T47D (cell line): Measurements from ENCODE around the gene KDM4B.

Source experiments
- DNase-seq, 2 experiments: peaks; one replicate each; pipeline versions ENCODE4 v3.0.0 to v3.0.0-alpha.2; 2011 to 2012; ENCODE audit warnings: low read depth in 1 of 2, low spot score in 1 of 2
- JUND ChIP-seq: IDR thresholded peaks from 2 replicates; pipeline ENCODE4 v1.6.1; 2012; ENCODE audit warnings: low read depth
- in situ Hi-C: cut with HindIII; loops from 2 replicates; pipeline ENCODE4 v1.10.0; 2016; ENCODE audit warnings: low sequenced_read_pairs, low pct_unique_long_range_greater_than_20kb

The KDM4B gene

DNA sequence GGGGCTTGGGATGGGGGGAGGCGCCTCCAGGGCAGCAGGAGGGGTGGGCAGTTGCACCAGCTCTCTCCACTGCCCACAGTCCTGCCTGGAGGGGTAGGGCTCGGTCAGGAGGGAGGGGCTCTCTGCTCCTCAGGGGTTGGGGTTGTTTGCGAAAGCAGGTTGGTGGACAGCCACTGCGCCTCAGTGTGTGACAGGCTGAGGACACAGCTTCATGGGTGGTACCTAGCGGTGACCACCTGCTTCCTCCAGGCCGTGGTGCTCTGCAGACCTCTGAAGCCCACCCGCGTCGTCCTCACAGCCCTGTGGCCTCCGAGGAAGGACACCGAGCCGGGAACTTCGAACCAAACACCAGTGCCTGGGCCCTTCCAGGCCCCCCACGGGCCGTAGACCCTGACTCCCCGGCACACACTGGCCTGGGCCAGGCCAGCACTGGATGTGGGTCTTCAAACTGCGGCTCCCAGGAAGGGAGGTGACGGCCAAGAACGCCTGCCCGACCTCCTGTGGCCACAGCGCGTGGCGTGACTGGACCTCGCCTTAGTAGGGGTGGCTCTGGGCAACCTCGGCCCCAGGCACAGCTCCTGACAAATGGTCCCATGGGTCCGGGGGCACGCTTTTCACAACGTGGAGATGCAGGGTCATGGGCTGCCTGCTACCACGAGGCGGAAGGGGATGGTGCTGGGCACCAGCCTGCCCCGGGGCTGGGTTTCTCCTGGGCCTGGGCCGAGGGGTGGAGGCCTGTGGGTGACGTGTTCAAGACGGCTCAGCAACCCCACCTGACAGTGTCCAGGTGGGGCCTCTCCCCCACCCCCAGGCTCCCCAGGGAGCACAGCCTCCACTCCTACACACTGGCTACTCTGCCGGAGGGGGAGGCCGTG lies 173.2 kb downstream of the KDM4B start:
- TF ChIP-seq JUND: no peak
- DNase-seq: no peak
- in situ Hi-C loops: no loop called here

DNA sequence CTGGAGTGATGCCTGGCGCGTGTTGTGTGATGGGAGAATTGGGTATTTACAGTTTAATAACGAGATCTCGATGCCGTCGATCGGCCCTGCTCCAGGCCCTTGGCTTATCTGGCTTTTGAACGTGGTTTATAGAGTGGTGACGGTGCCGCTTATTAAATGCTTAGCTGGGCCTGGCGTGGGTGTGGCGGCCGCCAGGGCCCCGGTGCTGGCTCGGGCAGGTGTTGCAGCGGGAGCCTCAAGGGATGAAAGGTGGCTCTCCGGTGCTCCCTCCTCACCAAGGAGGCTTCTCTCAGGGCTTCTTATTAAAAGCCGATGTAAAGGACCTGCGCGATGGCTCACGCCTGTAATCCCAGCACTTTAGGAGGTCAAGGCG lies 173.8 kb downstream of the KDM4B start:
- DNase-seq: no peak
- no peak for TF ChIP-seq JUND
- in situ Hi-C loops: no loop called here

DNA sequence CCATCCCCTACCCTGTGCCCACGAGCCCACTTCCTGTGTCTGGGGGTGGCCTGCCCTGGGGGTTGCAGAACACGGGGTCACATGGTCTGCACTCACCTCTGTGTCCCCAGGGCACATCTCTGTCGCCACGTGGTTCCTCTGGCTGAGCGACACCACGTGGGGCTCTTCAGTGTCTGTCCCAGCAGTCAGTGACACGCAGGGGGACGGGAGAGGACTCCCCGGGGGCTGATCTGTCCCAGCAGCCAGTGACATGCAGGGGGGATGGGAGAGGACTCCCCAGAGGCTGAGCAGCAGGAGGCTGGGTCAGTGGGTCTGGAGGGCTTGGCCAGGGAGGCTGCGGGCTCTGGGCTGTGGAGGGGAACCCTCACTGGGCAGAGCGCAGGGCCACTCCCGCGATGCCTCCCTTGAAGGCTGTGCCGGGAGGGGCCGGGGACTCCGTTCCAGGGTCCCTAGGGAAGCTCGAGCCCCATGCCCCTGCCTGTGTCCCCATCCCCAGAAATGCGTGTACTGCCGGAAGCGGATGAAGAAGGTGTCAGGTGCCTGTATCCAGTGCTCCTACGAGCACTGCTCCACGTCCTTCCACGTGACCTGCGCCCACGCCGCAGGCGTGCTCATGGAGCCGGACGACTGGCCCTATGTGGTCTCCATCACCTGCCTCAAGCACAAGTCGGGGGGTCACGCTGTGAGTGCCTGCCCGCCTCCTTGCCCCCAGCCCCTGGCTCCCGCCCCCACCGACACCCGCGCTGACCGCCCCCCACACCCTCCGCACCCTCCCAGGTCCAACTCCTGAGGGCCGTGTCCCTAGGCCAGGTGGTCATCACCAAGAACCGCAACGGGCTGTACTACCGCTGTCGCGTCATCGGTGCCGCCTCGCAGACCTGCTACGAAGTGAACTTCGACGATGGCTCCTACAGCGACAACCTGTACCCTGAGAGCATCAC lies 174.8 kb downstream of the KDM4B start:
- in situ Hi-C loops: no loop called here

DNA sequence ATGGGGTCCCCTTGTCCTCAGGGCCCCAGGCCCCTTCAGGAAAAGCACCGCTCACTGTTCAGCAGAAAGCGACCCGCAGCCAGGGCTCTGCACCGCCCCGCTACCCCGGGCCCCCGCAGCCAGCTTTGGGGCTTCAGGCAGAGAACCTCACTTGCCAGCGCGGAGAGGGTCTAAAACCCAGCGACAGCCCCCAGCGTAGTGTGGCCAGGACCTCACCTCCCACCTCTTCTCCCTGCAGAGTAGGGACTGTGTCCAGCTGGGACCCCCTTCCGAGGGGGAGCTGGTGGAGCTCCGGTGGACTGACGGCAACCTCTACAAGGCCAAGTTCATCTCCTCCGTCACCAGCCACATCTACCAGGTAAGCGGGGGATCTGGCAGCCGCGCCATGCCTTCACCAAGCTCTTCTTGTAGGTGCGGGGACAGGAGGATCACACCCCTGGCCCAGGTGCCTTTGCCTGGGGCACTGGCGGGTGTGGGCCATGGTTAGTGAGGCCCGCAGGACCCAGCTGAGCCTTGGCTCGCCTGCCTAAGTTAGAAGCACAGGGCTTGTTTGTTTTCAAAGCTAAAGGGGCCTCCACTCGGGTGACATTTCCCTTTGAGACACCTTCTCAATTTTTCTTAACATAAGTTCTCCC lies 175.7 kb downstream of the KDM4B start:
- DNase-seq: no peak
- in situ Hi-C loops: no loop called here
- no peak for TF ChIP-seq JUND

More for the DNA sequence above, 174.8 kb downstream of the KDM4B start:
- no peak for DNase-seq
- no peak for TF ChIP-seq JUND

DNA sequence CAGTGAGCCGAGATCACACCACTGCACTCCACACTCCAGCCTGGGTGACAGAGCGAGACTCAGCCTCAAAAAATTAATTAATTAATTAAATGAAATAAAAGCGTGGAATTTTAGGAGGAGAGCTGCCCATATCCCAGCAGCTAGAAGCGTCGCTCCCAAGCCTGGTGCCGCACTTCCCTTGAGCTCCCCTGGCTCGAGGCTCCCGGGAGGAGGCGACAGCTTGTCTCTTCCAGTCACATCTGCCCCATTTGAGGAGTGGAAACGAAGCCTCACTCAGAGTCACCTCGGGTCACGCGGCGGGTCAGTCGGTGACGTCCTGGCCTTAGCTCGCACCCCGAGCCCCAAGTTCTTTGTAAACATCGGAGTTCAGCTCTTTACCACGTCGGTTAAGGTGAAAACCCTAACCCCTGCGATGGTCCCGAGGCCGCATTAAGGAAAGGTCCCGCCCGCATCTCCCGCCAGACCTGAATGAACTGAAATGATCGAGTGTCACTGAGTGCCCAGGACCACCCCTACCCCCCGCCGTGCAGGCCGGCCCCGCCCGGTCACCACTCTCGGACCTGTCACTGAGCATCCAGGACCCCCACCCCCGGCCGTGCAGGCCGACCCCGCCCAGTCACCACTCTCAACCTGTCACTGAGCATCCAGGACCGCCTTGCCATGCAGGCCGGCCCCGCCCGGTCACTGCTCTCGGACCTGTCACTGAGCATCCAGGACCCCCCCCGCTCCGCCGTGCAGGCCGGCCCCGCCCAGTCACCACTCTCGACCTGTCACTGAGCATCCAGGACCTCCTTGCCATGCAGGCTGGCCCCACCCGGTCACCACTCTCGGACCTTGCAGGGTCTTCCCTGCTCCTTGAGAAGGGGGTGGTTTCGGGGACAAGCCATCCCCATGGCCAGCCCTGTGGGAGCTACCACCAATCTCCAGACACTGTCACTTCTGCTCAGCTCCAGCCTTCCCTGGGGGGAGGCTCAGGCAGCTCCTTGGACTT lies 176.9 kb downstream of the KDM4B start:
- in situ Hi-C loops: no loop called here
- no peak for DNase-seq
- TF ChIP-seq JUND: no peak

DNA sequence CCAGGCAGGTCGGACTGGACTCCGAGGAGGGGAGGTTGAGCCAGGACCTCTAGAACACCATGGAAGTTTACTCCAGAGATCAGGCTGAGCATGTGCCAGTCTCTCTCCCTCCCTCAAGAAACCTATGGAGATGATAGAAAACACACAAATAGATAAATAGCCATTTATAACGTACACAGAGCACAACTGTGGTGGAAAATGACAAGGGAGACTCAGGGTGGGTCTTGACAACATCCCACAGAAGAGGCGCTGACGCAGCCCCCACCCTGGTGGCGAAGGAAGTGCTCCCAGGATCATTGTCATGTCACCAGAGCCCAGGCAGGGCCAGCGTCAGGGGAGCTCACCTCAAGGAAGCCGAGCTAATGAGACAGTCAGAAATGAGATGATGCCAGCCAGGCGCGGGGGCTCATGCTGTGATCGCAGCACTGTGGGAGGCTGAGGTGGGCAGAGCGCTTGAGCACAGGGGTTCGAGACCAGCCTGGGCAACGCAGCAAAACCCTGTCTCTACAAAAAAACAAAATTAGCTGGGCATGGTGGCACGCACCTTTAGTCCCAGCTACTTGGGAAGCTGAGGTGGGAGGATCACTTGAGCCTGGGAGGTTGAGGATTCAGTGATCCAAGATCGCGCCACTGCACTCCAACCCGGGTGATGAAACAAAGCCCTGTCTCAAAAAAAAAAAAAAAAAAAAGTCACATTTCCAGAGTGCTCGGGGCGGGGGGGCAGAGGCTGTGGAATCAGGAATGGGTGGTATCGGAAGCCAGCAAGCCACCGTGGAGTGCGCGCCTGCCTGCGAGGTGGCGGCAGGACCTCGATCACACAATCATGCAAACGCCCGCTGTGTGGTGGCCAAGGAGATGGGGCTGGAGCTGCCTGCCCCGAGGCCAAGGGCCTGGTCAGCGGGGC lies 178.4 kb downstream of the KDM4B start:
- no peak for TF ChIP-seq JUND
- DNase-seq: no peak
- in situ Hi-C loops: no loop called here

DNA sequence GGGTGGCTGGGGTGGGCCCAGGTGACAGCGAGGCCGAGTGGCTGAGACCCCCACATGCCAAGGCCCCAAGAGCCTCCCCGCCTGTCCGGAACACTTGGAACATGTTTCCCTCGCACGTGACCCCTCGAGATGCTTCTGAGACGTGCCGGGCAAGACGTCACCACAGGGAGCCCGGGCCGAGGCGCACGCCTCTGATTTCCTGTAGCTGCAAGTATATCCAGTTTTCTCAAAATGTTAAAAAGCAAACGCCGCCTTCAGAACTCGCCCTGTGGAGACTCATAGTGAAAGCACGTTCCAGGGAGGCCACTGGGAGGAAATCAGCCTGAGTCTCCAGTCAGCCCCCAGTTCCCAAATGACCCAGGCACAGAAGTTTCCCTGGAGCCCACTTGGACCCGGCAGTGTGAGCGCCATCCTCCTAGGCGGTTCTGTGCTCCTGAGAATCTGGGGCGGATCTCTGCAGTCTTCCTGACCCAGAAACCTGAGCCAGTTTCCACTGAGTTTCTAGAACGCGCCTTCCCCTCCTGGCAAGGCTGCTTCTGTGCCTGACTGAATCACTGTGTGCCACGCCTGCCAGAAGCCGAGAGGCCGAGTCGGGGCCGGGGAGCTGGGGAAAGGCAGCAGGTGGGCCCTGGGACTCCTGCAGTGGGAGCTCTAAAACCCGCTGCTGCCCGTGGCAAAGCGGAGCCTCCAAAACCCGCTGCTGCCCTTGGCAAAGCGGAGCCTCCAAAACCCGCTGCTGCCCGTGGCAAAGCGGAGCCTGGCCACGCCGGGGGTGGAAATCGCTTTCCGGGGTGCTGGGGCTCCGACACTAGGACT lies 179.3 kb downstream of the KDM4B start:
- in situ Hi-C loops: no loop called here
- DNase-seq: no peak
- no peak for TF ChIP-seq JUND

DNA sequence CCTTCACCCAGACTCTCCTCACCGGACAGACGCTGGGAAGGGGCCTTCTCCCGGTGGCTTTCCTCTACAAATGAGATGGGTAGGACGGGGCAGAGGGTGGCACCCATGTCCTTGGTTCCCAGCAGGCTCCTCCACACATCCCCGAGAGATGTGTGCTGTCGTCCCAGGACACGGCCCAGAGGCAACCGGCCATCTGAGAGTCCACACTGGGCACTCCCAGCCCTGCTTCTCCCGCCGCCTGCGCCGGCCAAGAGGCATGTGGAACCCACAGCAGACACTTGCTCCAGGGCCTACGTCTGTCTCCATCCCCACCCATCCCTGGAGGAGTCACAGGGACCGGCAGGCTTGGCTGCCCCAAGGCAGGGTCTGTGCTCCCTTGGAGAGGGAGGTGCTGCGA lies 179.9 kb downstream of the KDM4B start:
- in situ Hi-C loops: no loop called here
- TF ChIP-seq JUND: no peak

DNA sequence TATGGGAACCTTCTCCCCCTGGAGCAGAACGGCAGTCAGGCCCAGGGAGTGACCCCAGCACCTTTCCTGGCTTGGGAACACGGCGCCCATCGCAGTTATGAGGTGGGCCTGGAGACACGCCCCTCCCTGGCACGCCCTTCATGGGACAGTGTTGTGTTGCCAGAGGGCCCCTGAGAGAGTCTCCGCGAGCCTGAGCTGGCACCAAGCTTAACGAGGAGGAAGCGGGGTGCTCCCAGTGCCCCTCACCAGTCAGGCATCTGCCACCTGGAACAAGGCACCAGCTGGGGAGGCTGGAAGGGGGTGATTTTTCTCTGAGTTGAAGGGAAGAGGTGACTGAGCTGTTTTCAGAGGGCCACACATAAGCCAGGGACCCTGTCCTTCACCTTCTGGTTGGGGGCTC lies 180.6 kb downstream of the KDM4B start:
- in situ Hi-C loops: no loop called here
- DNase-seq: no peak
- TF ChIP-seq JUND: no peak

More for the DNA sequence above, 179.9 kb downstream of the KDM4B start:
- DNase-seq: no peak
